NCI-H2081 (cell line): ENCODE results near the gene UBXN1.
A peak's percentile ranks its signal among the peaks of the same experiment; 100 is the strongest.
"Not testable (repeated sequence)": the region's sequence is repeated elsewhere in the genome, so short reads cannot be mapped to it uniquely, and the experiment has no call there.

Experiments used
- DNase-seq, 2 experiments: peaks; one replicate each; lab custom pipeline; 2025; lab: John Stamatoyannopoulos, UW

UBXN1 gene

GRCh38 chr11:62708793-62709192, 29.9 kb upstream of the UBXN1 start:
- DNase-seq = peak; percentile 25 to 48

GRCh38 chr11:62708392-62708791, 29.5 kb upstream of the UBXN1 start:
- DNase-seq = no peak

GRCh38 chr11:62707277-62707861, 28.5 kb upstream of the UBXN1 start, which contains the start of the genes BSCL2 and GNG3:
BSCL2 (minus strand) TSS chr11:62707424; CDS start chr11:62707195, 229 bp downstream.
GNG3 (plus strand) TSS chr11:62707676; CDS start chr11:62708296, 620 bp downstream.
- DNase-seq = no peak

GRCh38 chr11:62706850-62707247, 28.0 kb upstream of the UBXN1 start:
- no peak for DNase-seq

GRCh38 chr11:62705880-62706849, 27.3 kb upstream of the UBXN1 start:
- DNase-seq = peak; percentile 97

- DNase-seq = peak in 1 of 2 experiments; percentile 48
These were observed 26.5 kb upstream of the UBXN1 start for GRCh38 chr11:62705413-62705812.

GRCh38 chr11:62703921-62704320, 25.0 kb upstream of the UBXN1 start:
- not testable (repeated sequence) for DNase-seq

GRCh38 chr11:62702246-62702645, 23.4 kb upstream of the UBXN1 start:
- no peak for DNase-seq

- DNase-seq = peak; percentile 51 to 59
These were observed 15.7 kb upstream of the UBXN1 start for GRCh38 chr11:62694455-62695167.

- not testable (repeated sequence) for DNase-seq
These were observed 14.8 kb upstream of the UBXN1 start for GRCh38 chr11:62693624-62694023.

- DNase-seq = peak in 1 of 2 experiments; percentile 36
These were observed 10.7 kb upstream of the UBXN1 start, which contains the start of gene LRRN4CL for GRCh38 chr11:62689421-62690183. LRRN4CL (minus strand) TSS chr11:62689530; CDS start chr11:62688508, 1,022 bp downstream.

- no peak for DNase-seq
These were observed 9.6 kb upstream of the UBXN1 start for GRCh38 chr11:62688491-62688890.

- DNase-seq = no peak
These were observed 8.9 kb upstream of the UBXN1 start for GRCh38 chr11:62687508-62688396.

- no peak for DNase-seq
These were observed 3.6 kb upstream of the UBXN1 start for GRCh38 chr11:62682518-62682917.

- peak; percentile 29 to 46 for DNase-seq
These were observed 2.0 kb upstream of the UBXN1 start for GRCh38 chr11:62680825-62681240.

- no peak for DNase-seq
These were observed 472 bp downstream of the UBXN1 start for GRCh38 chr11:62678433-62678769.

GRCh38 chr11:62677714-62678113, 1.2 kb downstream of the UBXN1 start:
- DNase-seq = no peak

GRCh38 chr11:62677156-62677555, 1.7 kb downstream of the UBXN1 start:
- no peak for DNase-seq

GRCh38 chr11:62676698-62677097, 2.2 kb downstream of the UBXN1 start:
- no peak for DNase-seq

- not testable (repeated sequence) for DNase-seq
These were observed 3.5 kb downstream of the UBXN1 start for GRCh38 chr11:62675415-62675814.

- no peak for DNase-seq
These were observed 5.7 kb downstream of the UBXN1 start for GRCh38 chr11:62673196-62673525.
